Activated CD8-positive, alpha-beta T cell treated with anti-CD3 and anti-CD28 coated beads for 36 hours (primary cell): ENCODE data around the gene TMEM43. TPM values are rescaled to one million over a fixed set of nuclear protein-coding genes. Genes with fewer than 3 reads are reported as not detected.

Experiments used
- ATAC-seq: fragments of 200-7000 bp; cut with Tn5 transposase; one replicate; pipeline ENCODE4 v1.10.0; 2021; ENCODE audit warnings: mild to moderate bottlenecking, moderate library complexity
- CTCF ChIA-PET: fragments of 350-600 bp; sonication (Branson Sonifier 250); formaldehyde crosslinking; loops from one replicate; lab custom pipeline; 2021; ENCODE audit warnings: antibody characterized with exemption; lab: Charles Lee
- POLR2A ChIA-PET: fragments of 350-600 bp; sonication (Branson Sonifier 250); formaldehyde crosslinking; loops from one replicate; lab custom pipeline; 2021; ENCODE audit warnings: antibody characterized with exemption; lab: Charles Lee
- DNase-seq: peaks from one replicate; pipeline ENCODE4 v3.0.0-alpha.2; 2020
- H3K27ac Mint-ChIP-seq: one replicate; pipeline ENCODE4 v1.8.0; 2021; ENCODE audit warnings: mild to moderate bottlenecking, mixed read lengths
- H3K27me3 Mint-ChIP-seq: one replicate; pipeline ENCODE4 v1.8.0; 2021; ENCODE audit warnings: mixed read lengths
- H3K36me3 Mint-ChIP-seq: one replicate; pipeline ENCODE4 v1.8.0; 2021; ENCODE audit warnings: low read depth, mixed read lengths
- H3K4me1 Mint-ChIP-seq: one replicate; pipeline ENCODE4 v1.8.0; 2021; ENCODE audit warnings: low read depth, mixed read lengths
- H3K4me3 Mint-ChIP-seq: one replicate; pipeline ENCODE4 v1.8.0; 2021; ENCODE audit warnings: mild to moderate bottlenecking, moderate library complexity, mixed read lengths
- H3K9me3 Mint-ChIP-seq: one replicate; pipeline ENCODE4 v1.8.0; 2021; ENCODE audit warnings: mixed read lengths
- intact Hi-C: fragments of 100-400 bp; cut with micrococcal nuclease; formaldehyde crosslinking; loops from one replicate; pipeline ENCODE4 v1.10.0; 2022
- total RNA-seq, 2 experiments: library from RNA; stranded (reverse); gene quantifications; one replicate each; pipeline ENCODE4 v1.2.3, GENCODE V29; 2021
- TF ChIP-seq, protein P1 (sequence below): fragments of 200-600 bp; IDR thresholded peaks from one replicate; pipeline ENCODE4 v1.8.0; 2022; ENCODE audit warnings: antibody characterized with exemption, mild to moderate bottlenecking

Gene TMEM43
- total RNA-seq, 2 experiments from 2014 or later = 19.7 to 20.2 TPM

DNA sequence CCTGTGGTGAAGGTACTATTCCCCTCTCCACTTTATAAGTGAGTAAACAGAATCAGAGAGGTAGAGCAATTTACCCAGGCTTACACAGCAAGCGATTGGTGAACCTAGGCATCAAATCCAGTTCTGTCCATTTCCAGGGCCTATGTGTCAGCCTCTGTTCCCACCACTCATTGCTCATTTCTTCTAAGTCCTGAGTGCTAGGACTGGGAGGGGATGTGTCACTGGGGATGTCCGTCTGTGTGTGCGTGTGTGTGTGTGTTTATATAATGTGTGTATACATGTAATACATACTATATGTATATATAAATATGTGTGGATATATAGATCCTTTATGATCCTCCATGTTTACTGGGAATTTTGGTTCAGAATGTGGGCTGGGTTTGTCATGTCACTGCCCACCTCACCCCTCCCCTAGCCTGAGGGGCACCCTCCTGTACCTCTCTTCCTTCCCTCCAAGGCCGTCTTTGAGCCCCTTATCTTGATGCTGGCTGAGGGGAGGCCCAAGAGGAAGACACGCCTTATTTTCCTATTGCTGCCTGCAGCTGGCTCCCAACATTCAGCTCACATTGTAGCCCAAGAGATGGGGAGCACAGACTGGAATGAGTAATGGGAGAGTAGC lies 2.1 kb downstream of the TMEM43 start:
- Mint-ChIP-seq H3K27me3 (no peaks in the 10 kb centered on the region), H3K36me3 (peaks cover 57% of the 10 kb centered on the region), H3K27ac (no peak overlapping the region), H3K4me1 (peaks cover 42% of the 10 kb centered on the region), H3K4me3 (peak overlapping the region; percentile 95), H3K9me3 (no peaks in the 10 kb centered on the region)
- ATAC-seq = no peak
- intact Hi-C loops = loop anchor here (5.0 kb wide), 1 partner anchor 230 kb away; no protein-coding TSS in a partner anchor
- TF ChIP-seq, protein P1, sequence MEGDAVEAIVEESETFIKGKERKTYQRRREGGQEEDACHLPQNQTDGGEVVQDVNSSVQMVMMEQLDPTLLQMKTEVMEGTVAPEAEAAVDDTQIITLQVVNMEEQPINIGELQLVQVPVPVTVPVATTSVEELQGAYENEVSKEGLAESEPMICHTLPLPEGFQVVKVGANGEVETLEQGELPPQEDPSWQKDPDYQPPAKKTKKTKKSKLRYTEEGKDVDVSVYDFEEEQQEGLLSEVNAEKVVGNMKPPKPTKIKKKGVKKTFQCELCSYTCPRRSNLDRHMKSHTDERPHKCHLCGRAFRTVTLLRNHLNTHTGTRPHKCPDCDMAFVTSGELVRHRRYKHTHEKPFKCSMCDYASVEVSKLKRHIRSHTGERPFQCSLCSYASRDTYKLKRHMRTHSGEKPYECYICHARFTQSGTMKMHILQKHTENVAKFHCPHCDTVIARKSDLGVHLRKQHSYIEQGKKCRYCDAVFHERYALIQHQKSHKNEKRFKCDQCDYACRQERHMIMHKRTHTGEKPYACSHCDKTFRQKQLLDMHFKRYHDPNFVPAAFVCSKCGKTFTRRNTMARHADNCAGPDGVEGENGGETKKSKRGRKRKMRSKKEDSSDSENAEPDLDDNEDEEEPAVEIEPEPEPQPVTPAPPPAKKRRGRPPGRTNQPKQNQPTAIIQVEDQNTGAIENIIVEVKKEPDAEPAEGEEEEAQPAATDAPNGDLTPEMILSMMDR = no peak
- CTCF ChIA-PET = interaction anchor here (0.6 to 2.7 kb wide), 3 partner anchors 16 to 895 kb away, joined by 3 to 12 read pairs (median 5); no protein-coding TSS in a partner anchor
- no peak for DNase-seq
- POLR2A ChIA-PET = interaction anchor here (1.0 to 3.9 kb wide), 4 partner anchors 11 to 231 kb away, joined by 3 to 21 read pairs (median 3); no protein-coding TSS in a partner anchor

DNA sequence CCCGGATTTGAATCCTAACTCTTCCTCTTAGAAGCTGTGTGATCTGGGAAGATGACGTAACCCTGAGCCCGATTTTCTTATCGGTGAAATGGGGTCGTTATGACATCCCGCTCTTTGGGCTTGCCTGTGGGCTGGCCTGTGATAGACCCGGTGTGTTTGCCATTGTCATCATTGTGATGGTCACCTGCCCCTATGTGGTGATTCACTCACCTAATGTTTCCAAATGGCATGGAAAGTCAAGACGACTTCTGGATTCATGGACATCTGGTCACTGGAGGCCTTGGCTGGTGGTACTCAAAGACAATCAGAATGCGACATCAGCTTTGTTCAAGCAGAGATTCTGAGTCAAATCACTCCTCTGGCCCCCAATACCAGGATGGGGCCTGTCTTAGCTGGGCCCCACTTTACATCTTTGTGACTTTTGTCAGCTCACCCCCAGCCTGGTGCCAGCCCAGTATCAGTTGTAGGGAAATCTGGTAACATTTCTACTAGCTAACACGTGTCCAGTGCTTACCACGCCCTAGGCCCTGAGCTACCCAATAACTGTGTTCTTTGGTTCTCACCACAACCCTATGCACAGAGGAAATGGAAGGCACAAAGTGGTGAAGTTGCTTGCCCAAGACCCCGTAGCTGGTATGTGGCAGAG lies 2.8 kb downstream of the TMEM43 start:
- Mint-ChIP-seq H3K27ac (no peak overlapping the region), H3K27me3 (no peaks in the 10 kb centered on the region), H3K36me3 (peaks cover 55% of the 10 kb centered on the region), H3K4me1 (peaks cover 37% of the 10 kb centered on the region), H3K9me3 (no peaks in the 10 kb centered on the region), H3K4me3 (no peak overlapping the region)
- DNase-seq = no peak
- TF ChIP-seq, protein P1 = no peak
- intact Hi-C loops = loop anchor here (5.0 kb wide), 1 partner anchor 230 kb away; no protein-coding TSS in a partner anchor
- POLR2A ChIA-PET = interaction anchor here (1.1 to 1.5 kb wide), 2 partner anchors 14 to 47 kb away, joined by 3 to 4 read pairs; no protein-coding TSS in a partner anchor
- ATAC-seq = no peak
- CTCF ChIA-PET = no interaction called here

DNA sequence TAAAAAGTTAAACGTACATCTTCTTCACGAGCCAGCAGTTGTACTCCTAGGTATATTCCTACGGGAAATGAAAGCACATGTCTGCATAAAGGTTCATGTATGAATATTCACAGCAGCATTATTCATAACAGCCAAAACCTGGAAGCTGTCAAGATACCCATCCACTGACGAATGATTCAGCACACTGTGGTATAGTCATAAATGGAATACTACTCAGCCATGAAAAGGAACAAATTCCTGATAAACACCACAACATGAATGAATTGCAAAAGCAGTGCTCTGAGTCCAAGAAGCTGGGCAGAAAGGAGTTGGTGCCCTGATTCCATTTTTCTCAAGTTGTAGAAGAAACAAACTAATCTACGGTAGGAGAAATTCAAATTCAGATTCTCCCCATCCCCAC lies 3.9 kb downstream of the TMEM43 start:
- ChIA-PET CTCF (no interaction called here), POLR2A (interaction anchor here (1.5 kb wide), 1 partner anchor 13 kb away, joined by 4 read pairs; no protein-coding TSS in a partner anchor)
- Mint-ChIP-seq H3K9me3 (no peaks in the 10 kb centered on the region), H3K4me1 (peaks cover 27% of the 10 kb centered on the region), H3K27me3 (no peaks in the 10 kb centered on the region), H3K36me3 (peaks cover 51% of the 10 kb centered on the region), H3K27ac (no peak overlapping the region), H3K4me3 (no peak overlapping the region)
- TF ChIP-seq, protein P1 = no peak
- intact Hi-C loops = loop anchor here (5.0 kb wide), 1 partner anchor 231 kb away; no protein-coding TSS in a partner anchor
- no peak for DNase-seq
- ATAC-seq = no peak

DNA sequence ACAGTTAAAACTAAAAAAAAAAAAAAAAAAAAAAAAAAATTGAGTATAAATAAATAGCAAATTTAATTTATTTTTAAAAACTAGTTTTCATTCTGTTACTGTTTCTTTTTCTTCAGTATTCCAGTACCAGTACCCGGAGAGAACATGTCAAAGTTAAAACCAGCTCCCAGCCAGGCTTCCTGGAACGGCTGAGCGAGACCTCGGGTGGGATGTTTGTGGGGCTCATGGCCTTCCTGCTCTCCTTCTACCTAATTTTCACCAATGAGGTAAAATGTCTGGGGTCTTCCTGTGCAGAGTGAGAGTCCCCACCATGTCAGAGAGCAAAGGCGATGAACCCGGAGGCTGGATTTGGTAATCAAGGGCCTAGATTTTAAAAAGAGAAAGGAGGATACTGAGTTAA lies 4.4 kb downstream of the TMEM43 start:
- ChIA-PET POLR2A (interaction anchor here (1.5 kb wide), 1 partner anchor 12 kb away, joined by 4 read pairs; no protein-coding TSS in a partner anchor), CTCF (no interaction called here)
- Mint-ChIP-seq H3K4me3 (no peak overlapping the region), H3K27ac (no peak overlapping the region), H3K9me3 (no peaks in the 10 kb centered on the region), H3K36me3 (peaks cover 48% of the 10 kb centered on the region), H3K4me1 (peaks cover 27% of the 10 kb centered on the region), H3K27me3 (no peaks in the 10 kb centered on the region)
- no peak for ATAC-seq
- TF ChIP-seq, protein P1 = no peak
- DNase-seq = no peak
- intact Hi-C loops = loop anchor here (5.0 kb wide), 1 partner anchor 232 kb away; no protein-coding TSS in a partner anchor

DNA sequence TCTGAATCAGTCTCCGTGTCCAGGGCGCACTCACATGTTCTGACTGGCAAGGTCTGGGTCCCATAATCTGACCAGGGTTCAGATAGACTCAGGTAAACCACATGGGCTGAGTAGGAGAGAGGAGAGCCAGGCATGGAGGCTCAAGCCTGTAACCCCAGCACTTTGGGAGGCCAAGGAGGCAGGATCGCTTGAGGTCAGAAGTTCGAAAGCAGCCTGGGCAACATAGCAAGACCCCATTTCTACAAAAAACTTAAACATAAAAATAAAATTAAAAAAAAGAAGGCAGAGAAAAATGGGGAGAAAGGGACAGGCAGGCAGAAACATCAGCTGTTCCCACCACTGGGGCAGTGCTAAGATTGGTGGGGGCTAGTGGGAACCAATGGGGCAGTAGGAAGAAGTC lies 5.4 kb downstream of the TMEM43 start:
- CTCF ChIA-PET = no interaction called here
- peaks cover 48% of the 10 kb centered on the region for H3K36me3 Mint-ChIP-seq
- POLR2A ChIA-PET = interaction anchor here (2.1 kb wide), 1 partner anchor 10 kb away, joined by 4 read pairs; no protein-coding TSS in a partner anchor
- DNase-seq (no peak), ATAC-seq (no peak)
- TF ChIP-seq, protein P1 = no peak
- no peak overlapping the region for H3K4me3 Mint-ChIP-seq
- intact Hi-C loops = no loop called here
- H3K9me3 Mint-ChIP-seq = no peaks in the 10 kb centered on the region
- H3K4me1 Mint-ChIP-seq = peaks cover 27% of the 10 kb centered on the region
- no peaks in the 10 kb centered on the region for H3K27me3 Mint-ChIP-seq
- H3K27ac Mint-ChIP-seq = no peak overlapping the region
